ENCODE results near the gene RCL1.
"Not testable (repeated sequence)": the region's sequence is repeated elsewhere in the genome, so short reads cannot be mapped to it uniquely, and the experiment has no call there.

The RCL1 gene, protein sequence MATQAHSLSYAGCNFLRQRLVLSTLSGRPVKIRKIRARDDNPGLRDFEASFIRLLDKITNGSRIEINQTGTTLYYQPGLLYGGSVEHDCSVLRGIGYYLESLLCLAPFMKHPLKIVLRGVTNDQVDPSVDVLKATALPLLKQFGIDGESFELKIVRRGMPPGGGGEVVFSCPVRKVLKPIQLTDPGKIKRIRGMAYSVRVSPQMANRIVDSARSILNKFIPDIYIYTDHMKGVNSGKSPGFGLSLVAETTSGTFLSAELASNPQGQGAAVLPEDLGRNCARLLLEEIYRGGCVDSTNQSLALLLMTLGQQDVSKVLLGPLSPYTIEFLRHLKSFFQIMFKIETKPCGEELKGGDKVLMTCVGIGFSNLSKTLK

GRCh38 chr9:4792572-4793458 is at the start of gene RCL1:
Gene RCL1, plus strand, starts transcription at chr9:4792944. Its CDS starts 148 bp downstream, at chr9:4793092.
- DNase-seq: peak; percentile 99

GRCh38 chr9:4743131-4743875 is 49.4 kb upstream of the RCL1 start:
- no peak for DNase-seq

DNA sequence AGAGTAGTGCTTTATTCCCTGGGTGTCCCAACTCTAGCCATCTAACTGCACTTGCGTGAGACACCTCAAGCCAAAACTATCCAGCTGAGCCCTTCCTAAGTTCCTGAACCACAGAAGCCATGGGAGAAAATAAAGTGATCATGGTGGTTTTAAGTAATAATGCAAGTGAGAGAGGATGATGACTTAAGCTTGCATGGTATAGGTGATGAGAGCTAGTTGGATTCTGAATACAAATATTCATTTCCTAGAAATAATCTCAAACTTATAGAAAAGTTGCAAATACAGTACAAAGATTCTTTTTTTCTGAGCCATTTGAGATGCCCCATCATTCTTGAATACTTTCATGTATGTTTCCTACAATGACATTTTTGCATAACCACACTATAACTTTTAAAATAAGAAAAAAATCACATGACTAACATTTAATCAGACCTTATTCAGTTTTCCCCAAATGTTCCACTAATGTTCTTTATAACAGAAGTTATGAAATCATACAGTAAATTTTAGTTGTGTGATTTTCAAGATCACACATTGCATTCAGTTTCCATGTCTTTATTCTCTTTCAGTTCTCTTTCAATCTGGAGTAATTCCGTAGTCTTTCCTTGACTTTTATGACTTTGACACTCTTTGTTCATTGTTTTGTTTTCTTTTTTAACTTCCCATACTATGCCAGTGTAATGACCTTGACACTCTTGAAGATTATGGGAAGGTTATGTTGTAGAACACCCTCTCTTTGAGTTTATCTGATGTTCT is 46.3 kb upstream of the RCL1 start:
- no peak for DNase-seq

- DNase-seq: no peak
Observed at GRCh38 chr9:4748612-4749011, 44.1 kb upstream of the RCL1 start.

DNA sequence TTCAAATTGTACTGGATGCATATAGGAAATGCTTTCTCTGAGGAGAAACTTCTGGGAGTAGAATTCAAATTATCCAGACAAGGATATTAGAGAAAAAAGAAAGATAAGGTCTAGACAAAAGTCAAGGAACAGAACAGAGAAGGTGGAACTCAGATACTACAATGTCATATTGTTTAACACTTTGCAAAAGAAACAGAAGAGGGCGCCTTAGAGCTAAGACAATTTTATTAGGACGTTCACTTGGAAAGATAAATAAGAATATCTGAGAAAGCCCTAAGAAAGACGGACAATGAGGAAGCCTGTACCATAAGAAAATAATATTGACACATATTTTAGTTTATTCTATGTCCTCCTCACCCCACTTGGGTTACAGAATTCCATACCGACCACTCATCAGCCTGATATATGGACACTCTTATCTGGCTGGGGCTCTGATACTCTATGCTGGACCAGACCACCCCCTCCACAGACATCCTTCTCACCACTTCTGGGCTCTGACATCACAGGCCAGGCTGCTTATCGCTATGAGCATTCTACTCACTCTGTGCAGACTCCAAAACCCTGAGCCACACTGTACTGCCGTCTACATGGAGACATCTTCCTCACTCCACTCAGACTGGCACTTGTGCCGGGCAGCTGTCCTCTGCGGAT is 42.6 kb upstream of the RCL1 start:
- peak; percentile 36 for DNase-seq

GRCh38 chr9:4754530-4754929 is 38.2 kb upstream of the RCL1 start:
- DNase-seq: not testable (repeated sequence)

DNA sequence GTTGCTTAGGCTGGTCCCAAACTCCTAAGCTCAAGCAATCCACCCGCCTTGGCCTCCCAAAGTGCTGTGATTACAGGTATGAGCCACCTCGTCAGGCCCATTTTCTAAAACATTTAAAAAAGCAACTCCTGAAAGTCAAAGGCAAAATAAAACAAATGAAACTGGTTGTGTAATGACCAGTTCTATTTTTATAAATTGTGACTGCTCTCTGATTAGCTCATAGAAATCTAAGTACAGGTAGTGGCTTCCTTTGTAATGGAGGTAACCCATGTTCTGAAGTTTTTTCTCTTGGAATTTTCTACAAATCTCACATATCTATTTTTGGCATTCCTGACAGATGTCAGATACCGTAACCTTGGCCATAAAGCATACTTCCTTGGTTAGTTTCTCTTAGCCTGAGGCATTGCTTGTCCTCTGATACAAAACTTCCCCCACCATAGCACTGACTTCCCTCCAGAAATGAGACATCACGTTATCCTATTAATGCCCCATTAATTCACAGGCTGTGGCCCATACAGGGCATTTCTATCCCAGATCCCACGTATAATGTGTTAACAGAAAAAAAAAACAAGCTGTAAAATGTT is 37.6 kb upstream of the RCL1 start:
- DNase-seq: no peak

- DNase-seq: no peak
Observed at GRCh38 chr9:4756420-4756819, 36.3 kb upstream of the RCL1 start.

GRCh38 chr9:4760122-4760521 is 32.6 kb upstream of the RCL1 start:
- no peak for DNase-seq

DNA sequence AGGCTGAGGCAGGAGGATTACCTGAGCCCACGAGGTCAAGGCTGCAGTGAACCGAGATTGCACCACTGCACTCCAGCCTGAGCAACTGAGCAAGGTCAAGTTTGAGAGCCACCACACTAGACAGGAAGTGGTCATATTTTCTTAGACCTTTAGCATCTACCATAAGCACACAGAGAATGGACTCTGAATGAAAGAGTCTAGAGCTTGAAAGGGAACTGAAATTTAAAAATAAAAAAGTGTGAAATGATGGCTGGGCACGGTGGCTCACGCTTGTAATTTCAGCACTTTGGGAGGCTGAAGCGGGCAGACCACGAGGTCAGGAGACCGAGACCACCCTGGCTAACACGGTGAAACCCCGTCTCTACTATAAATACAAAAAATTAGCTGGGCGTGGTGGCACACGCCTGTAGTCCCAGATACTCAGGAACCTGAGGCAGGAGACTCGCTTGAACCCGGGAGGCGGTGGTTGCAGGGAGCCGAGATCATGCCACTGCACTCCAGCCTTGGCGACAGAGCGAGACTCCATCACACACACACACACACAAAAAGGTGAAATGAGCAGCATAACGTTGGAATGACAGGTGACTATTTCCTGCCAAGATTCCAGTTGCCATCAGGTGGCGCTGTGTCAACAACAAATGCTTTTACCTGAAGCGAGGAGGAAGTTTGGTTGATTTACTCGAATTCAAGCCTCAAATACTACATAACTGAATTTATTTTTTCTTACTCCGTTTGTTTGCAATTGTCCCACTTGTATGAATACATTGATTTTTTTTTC is 30.4 kb upstream of the RCL1 start:
- DNase-seq: peak; percentile 72

DNA sequence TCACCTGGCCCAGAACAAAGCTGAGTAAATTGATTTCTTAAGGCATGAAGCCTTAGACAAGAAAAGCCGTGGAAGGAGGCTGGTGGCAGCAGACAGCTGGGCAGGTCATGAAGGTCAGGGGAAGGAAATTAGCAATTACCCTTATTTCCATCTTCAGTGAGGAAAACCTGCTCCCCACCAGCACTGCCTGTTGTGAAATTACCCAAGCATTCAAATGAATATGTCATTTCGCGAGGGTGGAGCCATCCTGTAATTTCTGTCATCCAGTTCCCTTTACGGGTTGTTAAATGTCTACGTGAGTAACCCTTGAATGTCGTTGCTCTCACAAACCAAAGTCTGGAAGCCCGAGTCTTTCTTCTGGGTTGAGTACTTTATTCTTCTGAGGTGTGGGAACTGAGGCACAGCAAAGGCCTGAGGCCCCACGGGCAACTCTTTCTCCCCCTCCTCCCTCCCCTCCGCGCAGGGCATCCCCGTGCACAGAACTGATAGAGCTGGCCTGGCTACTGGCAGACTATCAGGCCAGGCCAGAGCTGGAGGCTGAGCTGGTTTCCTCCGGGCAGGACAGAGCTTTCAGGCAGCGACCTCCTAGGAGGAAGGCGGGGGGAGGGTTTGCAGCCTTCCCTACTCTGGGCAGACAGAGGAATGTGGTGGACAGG is 29.7 kb upstream of the RCL1 start:
- peak; percentile 29 for DNase-seq

DNA sequence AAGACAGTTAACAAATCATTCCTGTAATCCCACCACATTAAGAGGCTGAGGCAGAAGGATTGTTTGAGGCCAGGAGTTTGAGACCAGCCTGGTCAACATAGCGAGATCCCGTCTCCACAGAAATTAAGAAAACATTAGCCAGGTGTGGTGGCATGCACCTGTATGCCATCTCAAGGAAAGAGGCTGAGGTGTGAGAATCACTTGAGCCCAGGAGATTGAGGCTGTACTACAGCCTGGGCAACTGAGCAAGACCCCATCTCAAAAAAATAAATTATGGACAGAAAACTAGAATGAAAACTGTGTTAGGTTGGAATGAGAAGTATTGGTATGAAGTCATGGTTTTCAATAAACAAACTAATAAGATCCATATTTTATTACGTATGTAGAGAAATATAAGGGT is 28.7 kb upstream of the RCL1 start:
- DNase-seq: no peak

DNA sequence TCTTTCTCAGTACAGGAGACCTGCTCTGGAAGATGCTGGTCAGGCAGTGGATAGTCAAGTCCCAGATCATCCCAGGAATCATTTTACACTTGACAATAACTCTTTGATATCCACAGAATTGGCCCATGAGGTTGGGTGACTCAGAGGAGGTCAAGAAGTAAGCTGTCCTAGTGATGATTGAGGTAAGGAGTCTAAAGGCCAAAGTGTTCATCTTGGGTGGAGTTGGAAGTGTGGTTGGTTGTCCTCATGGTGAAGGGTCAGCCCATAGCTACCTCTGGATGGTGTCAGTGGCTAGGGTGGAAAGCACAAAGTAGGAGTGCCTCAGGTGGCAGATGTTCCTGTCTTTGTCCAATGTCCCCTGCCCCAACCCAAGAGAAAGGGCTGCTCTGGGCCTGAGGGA is 24.1 kb upstream of the RCL1 start:
- DNase-seq: no peak

- no peak for DNase-seq
Observed at GRCh38 chr9:4769321-4770080, 23.2 kb upstream of the RCL1 start.

DNA sequence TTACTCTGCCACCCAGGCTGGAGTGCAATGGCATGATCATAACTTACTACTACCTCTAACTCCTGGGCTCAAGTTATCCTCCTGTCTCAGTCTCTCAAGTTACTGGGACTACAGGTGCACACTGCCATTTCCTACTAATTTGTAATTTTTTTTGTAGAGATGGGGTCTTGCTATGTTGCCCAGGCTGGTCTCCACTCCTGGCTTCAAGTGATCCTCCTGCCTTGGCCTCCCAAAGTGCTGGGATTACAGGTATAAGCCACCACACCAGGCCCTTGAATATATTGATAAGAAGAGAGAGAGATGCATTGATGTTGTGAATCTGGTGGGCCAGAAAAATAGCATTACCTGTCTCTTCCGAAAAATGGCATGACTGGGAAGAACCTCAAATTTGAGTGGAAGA is 21.0 kb upstream of the RCL1 start:
- DNase-seq: no peak

GRCh38 chr9:4774209-4774608 is 18.5 kb upstream of the RCL1 start:
- no peak for DNase-seq

- DNase-seq: not testable (repeated sequence)
Observed at GRCh38 chr9:4774958-4775357, 17.8 kb upstream of the RCL1 start.

- no peak for DNase-seq
Observed at GRCh38 chr9:4780651-4781050, 12.1 kb upstream of the RCL1 start.

- no peak for DNase-seq
Observed at GRCh38 chr9:4781408-4781807, 11.3 kb upstream of the RCL1 start.
